ENCODE measurements around the gene DNAH17.

Gene DNAH17

GRCh38 chr17:78381601-78382232 is 195.5 kb downstream of the DNAH17 start:
- H3K27ac Mint-ChIP-seq = peak overlapping the region in 2 of 3 experiments; percentile 0 to 58
- no peak for TF ChIP-seq CTCF (IDR thresholded peaks at IDR 0.05; ENCODE audit: unreplicated experiment in 3 of 3)
- no peaks in the 10 kb centered on the region for H3K27me3 Mint-ChIP-seq (ENCODE audit: low read depth)
- peaks cover 55% of the 10 kb centered on the region for H3K4me1 Mint-ChIP-seq
- peak overlapping the region; percentile 79 to 98 (median 93) for H3K4me3 Mint-ChIP-seq
- peaks cover 12% of the 10 kb centered on the region for H3K36me3 Mint-ChIP-seq (ENCODE audit: low read depth)
- no peaks in the 10 kb centered on the region for H3K9me3 Mint-ChIP-seq

DNA sequence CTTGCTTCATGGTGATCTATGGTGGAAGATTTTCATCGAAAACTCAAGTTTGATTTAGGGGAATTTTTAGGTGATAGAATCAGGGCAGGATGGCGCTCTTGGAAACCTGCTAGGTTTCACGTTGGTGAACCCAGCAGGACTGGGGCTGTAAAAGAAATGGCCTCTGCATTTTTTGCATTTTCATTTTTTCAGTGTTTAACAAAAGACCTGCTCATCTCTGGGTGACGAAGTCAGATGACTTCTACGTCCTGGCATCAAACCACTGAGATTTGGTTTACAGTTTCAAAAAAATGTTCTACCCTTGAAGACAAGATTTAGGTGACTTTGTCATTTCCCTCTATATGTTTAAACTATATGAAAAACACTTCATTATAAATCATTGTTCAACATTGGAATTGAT is 196.8 kb downstream of the DNAH17 start:
- no peaks in the 10 kb centered on the region for H3K27me3 Mint-ChIP-seq (ENCODE audit: low read depth)
- peaks cover 10% of the 10 kb centered on the region for H3K36me3 Mint-ChIP-seq (ENCODE audit: low read depth)
- peak overlapping the region in 2 of 3 experiments; percentile 48 to 51 for H3K27ac Mint-ChIP-seq
- TF ChIP-seq CTCF (IDR thresholded peaks at IDR 0.05; ENCODE audit: unreplicated experiment in 3 of 3) = no peak
- H3K4me1 Mint-ChIP-seq = peaks cover 52% of the 10 kb centered on the region
- no peaks in the 10 kb centered on the region for H3K9me3 Mint-ChIP-seq
- H3K4me3 Mint-ChIP-seq = peak overlapping the region; percentile 79 to 98 (median 93)

DNA sequence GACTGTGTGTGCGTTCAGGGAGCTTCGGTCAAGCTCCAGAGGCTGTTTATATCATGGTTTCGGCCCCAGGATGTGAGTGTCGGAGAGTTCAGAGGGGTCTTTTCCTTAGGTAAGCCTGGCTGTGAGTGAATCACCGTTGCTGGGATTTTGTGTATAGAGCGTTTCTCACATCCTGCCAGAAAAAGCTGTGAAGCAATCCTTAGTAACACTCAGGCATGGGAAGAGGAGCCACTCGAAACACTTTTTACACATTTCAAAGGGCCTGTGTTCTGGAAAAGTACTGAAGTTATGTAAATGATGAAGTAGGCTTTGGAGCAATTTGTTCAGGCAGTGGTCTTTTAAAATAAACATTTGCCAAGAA is 198.1 kb downstream of the DNAH17 start:
- peaks cover 58% of the 10 kb centered on the region for H3K4me1 Mint-ChIP-seq
- H3K9me3 Mint-ChIP-seq = no peaks in the 10 kb centered on the region
- TF ChIP-seq CTCF (IDR thresholded peaks at IDR 0.05; ENCODE audit: unreplicated experiment in 3 of 3) = no peak
- peak overlapping the region; percentile 93 to 98 (median 98) for H3K4me3 Mint-ChIP-seq
- peak overlapping the region; percentile 75 to 89 (median 84) for H3K27ac Mint-ChIP-seq
- H3K27me3 Mint-ChIP-seq (ENCODE audit: low read depth) = no peaks in the 10 kb centered on the region
- H3K36me3 Mint-ChIP-seq (ENCODE audit: low read depth) = peaks cover 10% of the 10 kb centered on the region

DNA sequence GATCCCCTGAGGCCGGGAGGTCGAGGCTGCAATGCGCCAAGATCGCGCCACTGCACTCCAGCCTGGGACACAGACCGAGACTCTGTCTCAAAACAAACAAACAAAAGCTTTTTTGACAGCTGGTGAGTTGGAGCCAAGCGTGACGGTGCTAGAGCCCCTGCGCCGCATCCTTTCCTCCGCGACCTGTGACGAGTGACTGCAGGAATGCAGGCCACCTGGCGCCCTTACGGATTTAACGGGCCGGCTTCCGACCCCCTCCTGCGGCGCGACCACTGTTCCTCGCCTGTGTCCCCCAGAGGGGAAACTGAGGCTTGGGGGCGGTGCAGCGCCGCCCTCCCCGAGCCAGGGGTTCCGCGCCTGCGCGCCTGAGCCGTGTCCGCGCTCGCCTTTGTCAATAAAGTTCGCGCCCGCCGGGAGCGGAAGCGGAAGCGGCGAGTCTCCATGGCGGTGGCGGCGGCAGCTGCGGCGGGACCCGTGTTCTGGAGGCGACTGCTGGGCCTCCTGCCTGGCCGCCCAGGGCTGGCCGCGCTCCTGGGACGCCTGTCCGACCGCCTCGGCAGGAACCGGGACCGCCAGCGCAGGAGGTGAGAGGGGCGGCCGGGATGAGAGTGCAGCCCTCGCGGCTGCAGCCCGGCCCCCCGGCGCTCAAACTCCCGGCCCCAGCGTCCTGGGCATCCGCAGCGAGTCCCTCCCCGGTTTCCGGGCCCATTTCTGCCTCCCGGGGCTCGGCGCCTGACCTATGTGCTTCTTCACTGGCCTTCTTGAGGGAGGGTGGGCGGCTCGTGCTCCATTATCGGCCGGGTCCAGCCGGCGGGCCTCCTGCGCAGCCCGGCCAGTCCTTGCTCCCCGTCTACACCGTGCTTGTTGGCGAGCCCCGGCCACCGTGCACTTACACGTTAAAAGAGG is 198.7 kb downstream of the DNAH17 start, which contains the start of gene PGS1:
TSS of gene PGS1 (plus strand) at position 425 of the 906 bp plus-strand sequence. CDS start at position 442, 17 bp downstream.
- H3K4me1 Mint-ChIP-seq = peaks cover 52% of the 10 kb centered on the region
- no peaks in the 10 kb centered on the region for H3K27me3 Mint-ChIP-seq (ENCODE audit: low read depth)
- peak within 1 kb of the TSS; percentile 93 to 98 (median 98) for H3K4me3 Mint-ChIP-seq
- peak within 1 kb of the TSS; percentile 75 to 89 (median 84) for H3K27ac Mint-ChIP-seq
- TF ChIP-seq CTCF (IDR thresholded peaks at IDR 0.05; ENCODE audit: unreplicated experiment in 3 of 3) = no peak
- H3K9me3 Mint-ChIP-seq = no peaks in the 10 kb centered on the region
- H3K36me3 Mint-ChIP-seq (ENCODE audit: low read depth) = peaks cover 10% of the 10 kb centered on the region

- TF ChIP-seq CTCF (IDR thresholded peaks at IDR 0.05; ENCODE audit: unreplicated experiment in 3 of 3) = no peak
- Mint-ChIP-seq H3K36me3 (ENCODE audit: low read depth) (peaks cover 10% of the 10 kb centered on the region), H3K27ac (no peak overlapping the region), H3K9me3 (no peaks in the 10 kb centered on the region), H3K4me3 (peak overlapping the region; percentile 78 to 93 (median 81)), H3K4me1 (peaks cover 54% of the 10 kb centered on the region), H3K27me3 (ENCODE audit: low read depth) (no peaks in the 10 kb centered on the region)
Observed at GRCh38 chr17:78377858-78378224, 199.4 kb downstream of the DNAH17 start.
